GM23248 (cell line): Measurements from ENCODE around the gene PDE6B.

ENCODE experiments used
- EZH2 ChIP-seq: fragments of 200-600 bp; sonication (generic); IDR thresholded peaks from 2 replicates; pipeline ENCODE4 v1.6.1; 2018; ENCODE audit warnings: antibody characterized with exemption, mild to moderate bottlenecking; ENCODE audit not compliant: insufficient read depth, poor library complexity, severe bottlenecking
- EZH2phosphoT487 ChIP-seq: fragments of 200-600 bp; sonication (generic); IDR thresholded peaks from 2 replicates; pipeline ENCODE4 v1.6.1; 2018; ENCODE audit warnings: antibody characterized with exemption, moderate library complexity, mild to moderate bottlenecking, low read depth; ENCODE audit not compliant: insufficient read depth

DNA sequence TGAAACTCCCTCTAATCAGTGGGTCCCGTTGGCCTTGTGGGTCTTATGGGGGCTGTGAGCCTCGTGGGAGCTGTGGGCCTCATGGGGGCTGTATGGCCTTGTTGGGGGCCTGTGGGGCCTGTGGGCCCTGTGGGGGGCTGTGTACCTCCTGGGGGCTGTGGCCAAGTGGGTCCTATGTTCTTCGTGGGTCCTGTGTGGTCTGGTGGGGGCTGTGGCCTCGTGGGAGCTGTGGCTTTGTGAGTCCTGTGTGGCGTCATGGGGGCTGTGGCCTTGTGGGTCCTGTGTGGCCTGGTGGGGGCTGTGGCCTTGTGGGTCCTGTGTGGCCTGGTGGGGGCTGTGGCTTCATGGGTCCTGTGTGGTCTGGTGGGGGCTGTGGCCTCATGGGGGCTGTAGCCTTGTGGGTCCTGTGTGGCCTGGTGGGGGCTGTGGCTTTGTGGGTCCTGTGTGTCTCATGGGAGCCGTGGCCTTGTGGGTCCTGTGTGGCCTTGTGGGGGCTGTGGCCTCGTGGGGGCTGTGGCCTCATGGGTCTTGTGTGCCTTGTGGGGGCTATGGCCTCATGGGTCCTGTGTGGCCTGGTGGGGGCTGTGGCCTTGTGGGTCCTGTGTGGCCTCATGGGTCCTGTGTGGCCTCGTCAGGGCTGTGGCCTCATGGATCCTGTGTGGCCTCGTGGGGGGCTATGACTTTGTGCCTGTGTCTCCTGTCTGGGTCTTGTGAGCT is 87.7 kb downstream of the PDE6B start:
- TF ChIP-seq EZH2 = no peak
- TF ChIP-seq EZH2phosphoT487 = no peak
